GM18508 (cell line): Measurements from ENCODE around the gene ANO7.

Source experiments
- ATAC-seq: cut with Tn5 transposase; IDR thresholded peaks from one replicate; pipeline ENCODE4 v1.9.1; 2021; ENCODE audit warnings: moderate number of reproducible peaks; ENCODE audit not compliant: insufficient read depth, unreplicated experiment

ANO7 gene

GRCh38 chr2:241224851-241225438 is 36.5 kb downstream of the ANO7 start:
- no peak for ATAC-seq

GRCh38 chr2:241225545-241225944 is 37.1 kb downstream of the ANO7 start:
- no peak for ATAC-seq

- ATAC-seq, result no peak
Measured at GRCh38 chr2:241225983-241226382, 37.5 kb downstream of the ANO7 start.

- no peak for ATAC-seq
Measured at GRCh38 chr2:241226723-241227572, 38.5 kb downstream of the ANO7 start.

- ATAC-seq, result no peak
Measured at GRCh38 chr2:241227594-241227993, 39.1 kb downstream of the ANO7 start.

GRCh38 chr2:241228081-241228859 is 39.8 kb downstream of the ANO7 start:
- no peak for ATAC-seq

- no peak for ATAC-seq
Measured at GRCh38 chr2:241228860-241229516, 40.5 kb downstream of the ANO7 start.

- no peak for ATAC-seq
Measured at GRCh38 chr2:241229563-241230401, 41.3 kb downstream of the ANO7 start.

GRCh38 chr2:241230435-241230834 is 42.0 kb downstream of the ANO7 start:
- no peak for ATAC-seq

- no peak for ATAC-seq
Measured at GRCh38 chr2:241232736-241233575, 44.5 kb downstream of the ANO7 start.

- ATAC-seq, result no peak
Measured at GRCh38 chr2:241234066-241234790, 45.8 kb downstream of the ANO7 start.

- ATAC-seq, result no peak
Measured at GRCh38 chr2:241234962-241235740, 46.7 kb downstream of the ANO7 start.

- ATAC-seq, result no peak
Measured at GRCh38 chr2:241235859-241236593, 47.5 kb downstream of the ANO7 start.

GRCh38 chr2:241237047-241237446 is 48.6 kb downstream of the ANO7 start:
- no peak for ATAC-seq

- no peak for ATAC-seq
Measured at GRCh38 chr2:241237949-241238371, 49.5 kb downstream of the ANO7 start.

- no peak for ATAC-seq
Measured at GRCh38 chr2:241238693-241239198, 50.3 kb downstream of the ANO7 start.
